ENCODE data around the gene EEF1AKMT3. TPM values are rescaled to one million over a fixed set of nuclear protein-coding genes. Genes with fewer than 3 reads are reported as not detected.

The EEF1AKMT3 gene
- total RNA-seq, 1 experiment from 2014 or later: 1.1 TPM

GRCh38 chr12:57735198-57735855, 37.1 kb upstream of the EEF1AKMT3 start:
- no peak for DNase-seq (ENCODE audit: low spot score)

GRCh38 chr12:57735952-57736740, 36.3 kb upstream of the EEF1AKMT3 start:
- DNase-seq (ENCODE audit: low spot score): no peak

GRCh38 chr12:57736741-57737466, 35.5 kb upstream of the EEF1AKMT3 start:
- DNase-seq (ENCODE audit: low spot score): no peak

- no peak for DNase-seq (ENCODE audit: low spot score)
These were observed 34.6 kb upstream of the EEF1AKMT3 start for GRCh38 chr12:57737467-57738460.

GRCh38 chr12:57738661-57739237, 33.7 kb upstream of the EEF1AKMT3 start, which contains the start of gene AGAP2:
AGAP2 (minus strand) TSS chr12:57738742; CDS start chr12:57738246, 496 bp downstream.
- DNase-seq (ENCODE audit: low spot score): no peak

- DNase-seq (ENCODE audit: low spot score): no peak
These were observed 33.0 kb upstream of the EEF1AKMT3 start for GRCh38 chr12:57739387-57739786.

- no peak for DNase-seq (ENCODE audit: low spot score)
These were observed 32.4 kb upstream of the EEF1AKMT3 start for GRCh38 chr12:57739914-57740538.

- DNase-seq (ENCODE audit: low spot score): no peak
These were observed 31.6 kb upstream of the EEF1AKMT3 start for GRCh38 chr12:57740656-57741412.

- DNase-seq (ENCODE audit: low spot score): no peak
These were observed 31.0 kb upstream of the EEF1AKMT3 start for GRCh38 chr12:57741413-57741789.

GRCh38 chr12:57741844-57742738, 30.3 kb upstream of the EEF1AKMT3 start:
- peak; percentile 37 for DNase-seq (ENCODE audit: low spot score)

GRCh38 chr12:57743769-57744168, 28.6 kb upstream of the EEF1AKMT3 start:
- no peak for DNase-seq (ENCODE audit: low spot score)

- DNase-seq (ENCODE audit: low spot score): no peak
These were observed 28.1 kb upstream of the EEF1AKMT3 start for GRCh38 chr12:57744194-57744776.

GRCh38 chr12:57744777-57745484, 27.5 kb upstream of the EEF1AKMT3 start, which contains the start of gene TSPAN31:
TSPAN31 (plus strand) TSS chr12:57745039; CDS start chr12:57745155, 116 bp downstream.
- DNase-seq (ENCODE audit: low spot score): peak; percentile 99

GRCh38 chr12:57745485-57745881, 26.9 kb upstream of the EEF1AKMT3 start:
- no peak for DNase-seq (ENCODE audit: low spot score)

- DNase-seq (ENCODE audit: low spot score): no peak
These were observed 26.4 kb upstream of the EEF1AKMT3 start for GRCh38 chr12:57746025-57746424.

GRCh38 chr12:57749061-57749460, 23.4 kb upstream of the EEF1AKMT3 start:
- no peak for DNase-seq (ENCODE audit: low spot score)
